ENCODE data around the gene CERS6. TPM values are rescaled to one million over a fixed set of nuclear protein-coding genes. Genes with fewer than 3 reads are reported as not detected.

Gene CERS6
- total RNA-seq, 1 experiment from 2014 or later = 30.3 TPM

GRCh38 chr2:168503901-168504300 is 47.8 kb downstream of the CERS6 start:
- DNase-seq (ENCODE audit: low read depth, low spot score) (no peak), ATAC-seq (no peak)
- Histone ChIP-seq H3K4me1 (ENCODE audit: control insufficient read depth, insufficient read depth, low read length) (no peaks in the 10 kb centered on the region), H3K9me3 (ENCODE audit: control insufficient read depth, insufficient read depth, low read depth, low read length) (no peaks in the 10 kb centered on the region), H3K27me3 (ENCODE audit: control insufficient read depth, insufficient read depth, low read length) (no peaks in the 10 kb centered on the region), H3K4me3 (ENCODE audit: low read depth in 2 of 2, low read length in 2 of 2) (no peak overlapping the region), H3K36me3 (ENCODE audit: control insufficient read depth, insufficient read depth, low read length) (no peaks in the 10 kb centered on the region), H3K27ac (ENCODE audit: low read length) (no peak overlapping the region)
- ChIA-PET CTCF (interaction anchor here (0.7 kb wide), 1 partner anchor 14 kb away, joined by 5 read pairs; no protein-coding TSS in a partner anchor), POLR2A (no interaction called here)
- no TSS peak for BruUV-seq (replicated peaks)
- in situ Hi-C loops (cut with HindIII; ENCODE audit: low pct_unique_long_range_greater_than_20kb, low sequenced_read_pairs) (no loop called here), intact Hi-C loops (cut with micrococcal nuclease; ENCODE audit: unreplicated experiment) (no loop called here)
- TF ChIP-seq CTCF (IDR thresholded peaks at IDR 0.05) = no peak
- TF ChIP-seq SIN3A (IDR thresholded peaks at IDR 0.05; ENCODE audit: borderline replicate concordance, insufficient read depth, low read depth, low read length) = no peak
- TF ChIP-seq TCF7L2 (IDR thresholded peaks at IDR 0.05; ENCODE audit: low read depth, low read length) = no peak
- TF ChIP-seq REST (IDR thresholded peaks at IDR 0.05; ENCODE audit: insufficient read depth in 1 of 2, low read depth in 2 of 2, low read length in 1 of 2) = no peak
- TF ChIP-seq POLR2AphosphoS5 (IDR thresholded peaks at IDR 0.05; ENCODE audit: low read depth, low read length) = no peak

GRCh38 chr2:168504323-168504722 is 48.3 kb downstream of the CERS6 start:
- Histone ChIP-seq H3K9me3 (ENCODE audit: control insufficient read depth, insufficient read depth, low read depth, low read length) (no peaks in the 10 kb centered on the region), H3K27me3 (ENCODE audit: control insufficient read depth, insufficient read depth, low read length) (no peaks in the 10 kb centered on the region), H3K4me1 (ENCODE audit: control insufficient read depth, insufficient read depth, low read length) (no peaks in the 10 kb centered on the region), H3K4me3 (ENCODE audit: low read depth in 2 of 2, low read length in 2 of 2) (no peak overlapping the region), H3K27ac (ENCODE audit: low read length) (no peak overlapping the region), H3K36me3 (ENCODE audit: control insufficient read depth, insufficient read depth, low read length) (no peaks in the 10 kb centered on the region)
- in situ Hi-C loops (cut with HindIII; ENCODE audit: low pct_unique_long_range_greater_than_20kb, low sequenced_read_pairs) (no loop called here), intact Hi-C loops (cut with micrococcal nuclease; ENCODE audit: unreplicated experiment) (no loop called here)
- ChIA-PET POLR2A (no interaction called here), CTCF (interaction anchor here (0.7 kb wide), 1 partner anchor 15 kb away, joined by 5 read pairs; no protein-coding TSS in a partner anchor)
- ATAC-seq = no peak
- no TSS peak for BruUV-seq (replicated peaks)
- DNase-seq (ENCODE audit: low read depth, low spot score) = no peak
- TF ChIP-seq POLR2AphosphoS5 (IDR thresholded peaks at IDR 0.05; ENCODE audit: low read depth, low read length) (no peak), REST (IDR thresholded peaks at IDR 0.05; ENCODE audit: insufficient read depth in 1 of 2, low read depth in 2 of 2, low read length in 1 of 2) (no peak), SIN3A (IDR thresholded peaks at IDR 0.05; ENCODE audit: borderline replicate concordance, insufficient read depth, low read depth, low read length) (no peak), TCF7L2 (IDR thresholded peaks at IDR 0.05; ENCODE audit: low read depth, low read length) (no peak), CTCF (IDR thresholded peaks at IDR 0.05) (no peak)
